Ectodermal cell (in vitro differentiated cells): ENCODE data around the gene INTS1.

Experiments
- H3K27ac ChIP-seq: 2 replicates; pipeline ENCODE4 v1.7.0; 2013; ENCODE audit warnings: mild to moderate bottlenecking, low read depth, low read length; ENCODE audit not compliant: insufficient read depth, poor library complexity, severe bottlenecking
- H3K27me3 ChIP-seq: 2 replicates; pipeline ENCODE4 v1.7.0; 2013; ENCODE audit warnings: mild to moderate bottlenecking, low read length; ENCODE audit not compliant: insufficient read depth, control insufficient read depth, poor library complexity, severe bottlenecking
- H3K36me3 ChIP-seq: one replicate; pipeline ENCODE4 v1.7.0; 2013; ENCODE audit warnings: low read length; ENCODE audit not compliant: control insufficient read depth, insufficient read depth
- H3K4me1 ChIP-seq: one replicate; pipeline ENCODE4 v1.7.0; 2013; ENCODE audit warnings: low read length; ENCODE audit not compliant: control insufficient read depth, insufficient read depth
- H3K4me3 ChIP-seq: 2 replicates; pipeline ENCODE4 v1.7.0; 2013; ENCODE audit warnings: low read depth, low read length, control low read depth; ENCODE audit not compliant: insufficient read depth
- H3K9me3 ChIP-seq: 2 replicates; pipeline ENCODE4 v1.7.0; 2013; ENCODE audit warnings: mild to moderate bottlenecking, low read length, moderate library complexity; ENCODE audit not compliant: control insufficient read depth
- WGBS, 2 experiments: methylation state at CpG; one replicate each; pipeline ENCODE4 v1.1.7; 2013; ENCODE audit warnings: missing lambda C conversion rate in 2 of 2; 5-methylcytosine and 5-hydroxymethylcytosine counted together

Gene INTS1

GRCh38 chr7:1535701-1536454 is 31.7 kb upstream of the INTS1 start:
- WGBS, 2 experiments: 84% methylated on average over 42 of the region's 42 CpGs
- Histone ChIP-seq H3K27ac (no peak overlapping the region), H3K4me1 (peaks cover 36% of the 10 kb centered on the region), H3K27me3 (peaks cover 31% of the 10 kb centered on the region), H3K4me3 (no peak overlapping the region), H3K36me3 (no peaks in the 10 kb centered on the region), H3K9me3 (no peaks in the 10 kb centered on the region)

DNA sequence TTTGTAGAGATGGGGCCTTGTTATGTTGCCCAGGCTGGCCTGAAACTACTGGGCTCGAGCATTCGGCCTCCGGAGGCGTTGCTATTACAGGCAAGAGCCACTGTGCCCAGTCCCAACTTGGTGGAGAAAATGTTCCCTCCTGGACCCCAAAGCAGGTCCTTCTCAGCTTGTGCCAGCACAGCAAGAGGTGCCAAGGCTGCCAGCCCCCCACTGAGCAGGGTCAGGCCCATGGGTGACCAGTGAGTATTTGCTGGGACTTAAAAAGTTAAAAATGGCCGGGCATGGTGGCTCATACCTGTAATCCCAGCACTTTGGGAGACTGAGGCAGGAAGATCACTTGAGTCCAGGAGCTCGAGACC is 30.9 kb upstream of the INTS1 start:
- Histone ChIP-seq H3K36me3 (no peaks in the 10 kb centered on the region), H3K9me3 (no peaks in the 10 kb centered on the region), H3K4me3 (no peak overlapping the region), H3K4me1 (peaks cover 36% of the 10 kb centered on the region), H3K27me3 (peaks cover 33% of the 10 kb centered on the region), H3K27ac (no peak overlapping the region)
- 79 to 81% methylated on average over 6 of the region's 6 CpGs for WGBS, 2 experiments

- WGBS, 2 experiments: 83 to 85% methylated on average over 30 of the region's 30 CpGs
Measured at GRCh38 chr7:1534330-1535099, 30.3 kb upstream of the INTS1 start.

GRCh38 chr7:1533547-1534329 is 29.5 kb upstream of the INTS1 start:
- H3K27ac ChIP-seq: no peak overlapping the region
- WGBS, 2 experiments: 86 to 87% methylated on average over 24 of the region's 24 CpGs

More at GRCh38 chr7:1534330-1535099, 30.3 kb upstream of the INTS1 start:
- Histone ChIP-seq H3K9me3 (no peaks in the 10 kb centered on the region), H3K4me1 (peaks cover 36% of the 10 kb centered on the region), H3K4me3 (no peak overlapping the region), H3K27ac (no peak overlapping the region), H3K36me3 (no peaks in the 10 kb centered on the region), H3K27me3 (peaks cover 35% of the 10 kb centered on the region)

GRCh38 chr7:1533255-1533546 is 29.0 kb upstream of the INTS1 start:
- no peaks in the 10 kb centered on the region for H3K9me3 ChIP-seq
- no peaks in the 10 kb centered on the region for H3K36me3 ChIP-seq
- WGBS, 2 experiments: 81 to 83% methylated on average over 9 of the region's 9 CpGs
- H3K27me3 ChIP-seq: peaks cover 35% of the 10 kb centered on the region
- H3K27ac ChIP-seq: no peak overlapping the region
- H3K4me3 ChIP-seq: no peak overlapping the region
- peaks cover 35% of the 10 kb centered on the region for H3K4me1 ChIP-seq

More at GRCh38 chr7:1533547-1534329, 29.5 kb upstream of the INTS1 start:
- H3K4me1 ChIP-seq: peaks cover 36% of the 10 kb centered on the region
- H3K36me3 ChIP-seq: no peaks in the 10 kb centered on the region
- no peaks in the 10 kb centered on the region for H3K9me3 ChIP-seq
- H3K4me3 ChIP-seq: no peak overlapping the region
- H3K27me3 ChIP-seq: peaks cover 35% of the 10 kb centered on the region

DNA sequence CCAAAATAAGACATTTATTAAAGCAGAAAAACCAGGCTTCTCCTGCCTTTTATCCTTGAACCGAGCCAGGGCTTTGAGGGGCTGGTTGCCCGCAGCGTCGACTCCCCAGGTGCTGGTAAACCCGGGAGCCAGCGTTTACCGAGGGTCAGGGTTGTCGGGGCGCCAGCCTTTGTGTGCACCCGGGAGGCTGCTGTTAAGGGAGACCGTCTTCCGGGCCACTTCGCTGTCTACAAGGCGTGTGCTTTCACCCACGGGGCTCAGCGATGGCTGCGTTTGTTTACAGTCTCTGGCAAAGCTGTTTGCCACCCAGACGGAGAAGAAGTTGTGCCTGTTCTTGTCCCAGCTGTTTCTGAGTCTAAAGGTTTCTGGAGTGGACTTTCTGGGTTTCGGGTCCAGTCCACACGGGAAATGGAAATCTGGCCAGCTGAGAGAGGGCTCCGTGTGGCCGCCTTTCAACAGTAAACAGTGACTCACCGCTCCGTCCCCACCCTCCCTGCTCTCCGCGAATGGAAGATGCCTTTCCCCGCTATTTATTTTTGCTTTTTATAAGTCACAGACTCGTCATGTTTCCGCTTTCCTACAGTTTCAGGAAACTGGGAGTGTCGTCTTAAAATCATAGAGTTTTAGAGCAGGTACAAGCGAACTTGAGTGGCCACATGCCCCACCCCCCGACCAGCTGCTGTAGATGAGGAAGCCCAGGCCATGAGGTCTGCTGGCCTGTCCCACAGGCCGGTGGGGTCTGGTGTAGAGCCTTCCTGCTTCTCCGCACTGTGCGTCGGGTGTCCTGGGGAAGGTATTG is 28.5 kb upstream of the INTS1 start:
- H3K4me1 ChIP-seq: peaks cover 30% of the 10 kb centered on the region
- H3K9me3 ChIP-seq: no peaks in the 10 kb centered on the region
- no peak overlapping the region for H3K27ac ChIP-seq
- no peaks in the 10 kb centered on the region for H3K36me3 ChIP-seq
- H3K4me3 ChIP-seq: no peak overlapping the region
- WGBS, 2 experiments: 53 to 58% methylated on average over 36 of the region's 36 CpGs
- peaks cover 35% of the 10 kb centered on the region for H3K27me3 ChIP-seq

DNA sequence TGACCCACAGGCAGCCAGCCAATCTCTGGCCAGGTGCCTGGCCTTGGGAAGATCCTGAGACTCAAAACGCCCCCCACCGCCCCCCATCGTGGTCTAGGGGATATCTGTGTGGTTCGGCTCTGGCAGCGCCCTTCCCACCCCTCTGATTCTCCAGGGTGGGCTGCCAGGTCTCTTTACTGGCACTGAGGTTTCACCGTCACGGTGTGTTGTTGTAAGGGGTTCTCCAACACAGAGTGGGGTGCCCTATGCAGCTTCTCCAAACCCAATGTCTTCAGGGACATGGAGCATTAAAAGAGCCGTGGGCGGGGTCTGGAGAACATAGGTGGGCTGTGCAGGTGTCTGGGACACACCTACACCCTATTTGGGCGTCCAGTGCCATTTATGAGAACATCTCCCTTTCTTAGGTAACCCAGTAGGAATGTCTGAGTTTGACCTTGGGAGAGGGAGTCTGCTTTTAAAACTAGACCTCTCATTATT is 27.8 kb upstream of the INTS1 start:
- Histone ChIP-seq H3K9me3 (no peaks in the 10 kb centered on the region), H3K27me3 (peaks cover 35% of the 10 kb centered on the region), H3K4me3 (no peak overlapping the region), H3K27ac (no peak overlapping the region), H3K4me1 (peaks cover 25% of the 10 kb centered on the region), H3K36me3 (no peaks in the 10 kb centered on the region)
- WGBS, 2 experiments: 70 to 76% methylated on average over 10 of the region's 10 CpGs

- peaks cover 38% of the 10 kb centered on the region for H3K27me3 ChIP-seq
- peaks cover 19% of the 10 kb centered on the region for H3K4me1 ChIP-seq
- peak overlapping the region; percentile 31 for H3K4me3 ChIP-seq
- no peak overlapping the region for H3K27ac ChIP-seq
- no peaks in the 10 kb centered on the region for H3K36me3 ChIP-seq
- WGBS, 2 experiments: 27 to 30% methylated on average over 55 of the region's 55 CpGs
- H3K9me3 ChIP-seq: no peaks in the 10 kb centered on the region
Measured at GRCh38 chr7:1531263-1531978, 27.2 kb upstream of the INTS1 start.

DNA sequence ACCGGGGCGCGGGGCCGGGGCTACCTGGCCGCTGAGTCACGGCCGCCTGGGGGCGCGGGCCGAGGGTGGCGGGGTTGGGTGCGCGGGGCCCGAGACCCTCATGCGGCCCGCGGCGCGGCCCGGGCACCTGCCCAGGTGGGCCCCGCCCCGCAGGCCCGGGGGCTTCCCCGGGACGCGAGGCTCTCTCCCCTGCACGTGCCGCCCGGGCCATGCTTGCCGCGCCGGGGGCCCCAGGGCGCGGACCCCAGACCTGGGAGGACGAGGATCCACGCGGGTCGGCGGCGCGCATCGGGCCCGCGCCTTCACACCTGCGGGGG is 26.7 kb upstream of the INTS1 start:
- H3K4me1 ChIP-seq: peaks cover 14% of the 10 kb centered on the region
- H3K4me3 ChIP-seq: peak overlapping the region; percentile 31
- 1% methylated on average over 45 of the region's 45 CpGs for WGBS, 2 experiments
- H3K27me3 ChIP-seq: peaks cover 35% of the 10 kb centered on the region
- H3K9me3 ChIP-seq: no peaks in the 10 kb centered on the region
- no peaks in the 10 kb centered on the region for H3K36me3 ChIP-seq
- H3K27ac ChIP-seq: no peak overlapping the region
